HEK293T (cell line): ENCODE results near the gene TPRA1.

Experiments
- ELF4 ChIP-seq: fragments of 450-650 bp; IDR thresholded peaks from 2 replicates; pipeline ENCODE4 v1.6.1; 2017; ENCODE audit warnings: antibody characterized with exemption
- FOXA1 ChIP-seq: fragments of 450-650 bp; IDR thresholded peaks from 2 replicates; pipeline ENCODE4 v1.6.1; 2016; ENCODE audit warnings: mild to moderate bottlenecking
- FOXK2 ChIP-seq: fragments of 450-650 bp; IDR thresholded peaks from 2 replicates; pipeline ENCODE4 v1.6.1; 2016; ENCODE audit warnings: mild to moderate bottlenecking
- FOXM1 ChIP-seq: fragments of 450-650 bp; IDR thresholded peaks from 2 replicates; pipeline ENCODE4 v1.6.1; 2017; ENCODE audit warnings: mild to moderate bottlenecking, borderline replicate concordance
- HDGF ChIP-seq: fragments of 450-650 bp; IDR thresholded peaks from 2 replicates; pipeline ENCODE4 v1.6.1; 2017; ENCODE audit warnings: antibody characterized with exemption, borderline replicate concordance
- L3MBTL2 ChIP-seq: fragments of 450-650 bp; conservative IDR thresholded peaks from 2 replicates; pipeline ENCODE4 v1.6.1; 2016; ENCODE audit warnings: mild to moderate bottlenecking
- PKNOX1 ChIP-seq: fragments of 450-650 bp; IDR thresholded peaks from 2 replicates; pipeline ENCODE4 v1.6.1; 2016

GRCh38 chr3:127587876-127588275, 2.7 kb downstream of the TPRA1 start:
- TF ChIP-seq FOXK2 (no peak), HDGF (no peak), PKNOX1 (no peak), FOXM1 (no peak), L3MBTL2 (no peak), ELF4 (no peak), FOXA1 (no peak)
